Stimulated activated CD4-positive, alpha-beta T cell treated with anti-CD3 and anti-CD28 coated beads, Interleukin-2, amount 100 ng/mL, for 24 hours (primary cell): ENCODE results near the gene SDHC.
A peak's percentile ranks its signal among the peaks of the same experiment; 100 is the strongest.

Source experiments
- DNase-seq, 2 donors: peaks; one replicate each; pipeline ENCODE4 v3.0.0-alpha.2; 2020

The SDHC gene, protein sequence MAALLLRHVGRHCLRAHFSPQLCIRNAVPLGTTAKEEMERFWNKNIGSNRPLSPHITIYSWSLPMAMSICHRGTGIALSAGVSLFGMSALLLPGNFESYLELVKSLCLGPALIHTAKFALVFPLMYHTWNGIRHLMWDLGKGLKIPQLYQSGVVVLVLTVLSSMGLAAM

DNA sequence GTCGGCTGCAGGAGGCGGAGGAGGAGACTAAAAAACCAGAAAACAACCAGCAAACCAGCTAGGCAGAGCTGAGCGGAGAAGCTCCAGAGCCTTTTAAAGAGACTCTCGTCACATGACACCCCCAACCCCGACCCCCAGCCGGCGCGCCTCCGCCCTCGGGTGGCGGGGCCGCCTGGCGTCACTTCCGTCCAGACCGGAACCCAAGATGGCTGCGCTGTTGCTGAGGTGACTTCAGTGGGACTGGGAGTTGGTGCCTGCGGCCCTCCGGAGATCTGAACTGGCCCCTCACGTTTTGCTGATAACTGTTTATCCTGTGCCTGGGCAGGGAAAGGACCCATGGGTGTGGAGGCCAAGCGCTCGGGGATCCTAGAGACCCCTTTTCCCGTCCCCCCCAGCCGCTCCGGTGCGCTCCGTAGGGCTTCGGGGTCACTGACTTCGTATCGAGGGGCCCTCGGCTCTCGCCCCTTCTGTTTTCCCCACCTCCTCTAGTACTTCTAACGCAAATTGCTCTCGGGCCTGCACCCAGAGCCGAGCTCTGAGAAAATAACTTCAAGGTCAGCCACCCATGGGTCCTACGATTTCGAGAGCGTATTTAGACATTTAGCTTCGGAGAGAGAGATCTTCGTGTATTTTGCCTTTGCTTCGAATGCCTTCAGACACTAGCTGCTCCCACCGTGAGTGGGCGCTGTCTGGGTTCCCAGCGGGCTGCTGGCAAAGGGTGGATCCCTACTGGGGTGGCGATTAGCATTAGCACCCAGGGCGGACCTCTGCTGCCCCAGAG is at the start of gene SDHC:
Gene SDHC (plus strand): TSS at position 181 of the 781 bp plus-strand sequence. CDS start 25 bp downstream, at position 206.
- peak; percentile 87 to 90 for DNase-seq

DNA sequence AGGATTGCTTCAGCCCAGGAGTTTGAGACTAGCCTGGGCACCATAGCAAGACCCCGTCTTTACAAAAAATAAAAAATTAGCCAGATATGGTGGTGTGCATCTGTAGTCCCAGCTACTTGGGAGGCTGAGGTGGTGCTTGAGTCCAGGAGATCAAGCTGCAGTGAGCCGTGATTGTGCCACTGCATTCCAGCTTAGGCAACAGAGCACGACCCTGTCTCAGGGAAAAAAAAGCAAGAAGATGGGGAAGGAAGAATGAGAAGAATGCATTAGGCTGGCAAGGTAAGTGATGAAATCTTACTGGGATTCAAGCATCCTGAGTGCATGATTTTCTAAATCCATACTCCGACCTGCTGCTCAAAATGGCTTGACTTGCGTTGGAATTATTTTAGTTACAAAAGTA is 48.9 kb upstream of the SDHC start:
- DNase-seq, result no peak

DNA sequence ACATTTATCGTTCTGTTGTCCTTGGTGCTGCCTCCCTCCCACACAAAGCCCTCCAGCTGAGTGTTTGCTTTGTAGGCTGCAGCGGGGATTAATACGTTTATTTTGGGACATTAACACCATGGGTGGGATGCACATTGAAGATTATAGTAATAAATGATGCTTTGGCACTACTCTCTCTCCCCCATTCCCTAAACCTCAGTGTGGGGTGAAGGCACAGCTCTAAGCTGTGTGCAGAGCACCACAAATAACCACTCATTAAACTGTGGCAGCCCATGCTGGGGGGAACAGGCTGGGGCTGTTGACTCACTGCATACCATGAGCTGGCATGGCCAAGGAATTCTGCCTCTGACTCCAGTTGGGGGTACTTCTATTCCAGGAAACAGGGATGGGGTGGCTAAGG is 48.0 kb upstream of the SDHC start:
- DNase-seq, result no peak

DNA sequence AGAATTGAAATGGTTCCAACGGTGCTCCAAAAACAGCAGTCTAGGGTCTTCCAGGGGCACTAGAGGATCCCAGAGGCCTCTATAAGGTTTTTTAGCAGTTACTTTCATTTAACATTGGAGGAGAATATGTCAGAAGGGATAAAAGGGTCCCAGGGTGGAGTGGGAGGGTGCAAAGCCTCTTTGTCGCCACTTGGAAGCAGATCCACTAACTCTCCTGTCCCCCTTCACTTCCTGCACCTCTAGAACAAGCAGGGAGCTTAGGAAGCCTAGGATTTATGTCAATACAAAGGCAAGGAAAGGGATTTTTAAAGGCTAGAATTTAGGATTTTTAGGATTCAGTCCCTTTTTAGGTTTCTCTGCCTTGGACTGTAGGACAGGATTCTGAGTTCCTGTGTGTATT is 47.3 kb upstream of the SDHC start:
- no peak for DNase-seq

DNA sequence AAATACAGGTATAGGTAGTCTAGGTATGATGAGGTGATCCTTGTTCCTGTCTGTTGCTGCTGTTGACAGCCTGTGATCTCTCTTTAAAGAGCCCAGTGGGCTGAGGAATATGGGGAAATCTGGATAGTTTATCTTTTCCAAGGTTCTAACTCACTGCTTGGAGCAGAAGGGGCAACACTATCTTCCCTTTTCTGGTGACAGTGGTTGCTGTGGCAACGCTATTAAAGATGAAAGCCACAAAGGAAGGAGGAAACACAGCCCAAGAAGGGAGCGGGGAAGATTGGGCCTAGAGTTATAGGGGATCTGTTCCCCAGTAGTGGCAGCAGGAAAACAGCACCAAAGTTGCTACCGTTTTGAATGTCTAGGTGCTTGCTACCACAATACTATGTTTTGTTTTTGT is 46.9 kb upstream of the SDHC start:
- DNase-seq, result no peak

DNA sequence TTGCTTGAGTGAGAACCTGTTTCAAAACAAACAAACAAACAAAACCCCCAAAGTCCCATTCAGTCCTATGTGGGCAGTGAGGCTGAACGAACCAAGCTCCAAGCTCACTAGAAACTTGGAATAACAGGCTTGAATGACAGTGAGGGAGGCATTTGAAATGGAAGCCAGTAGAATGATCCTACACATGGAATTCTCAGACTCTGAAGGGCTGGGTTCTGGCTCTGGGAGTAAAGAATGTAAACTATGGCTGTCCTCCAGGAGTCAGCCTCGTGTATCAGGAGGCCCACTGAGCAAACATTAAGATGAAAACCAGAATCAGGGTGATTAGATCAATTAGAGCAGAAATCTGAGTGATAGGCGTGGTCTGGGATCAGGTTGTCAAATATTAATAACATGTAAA is 40.8 kb upstream of the SDHC start:
- no peak for DNase-seq

DNA sequence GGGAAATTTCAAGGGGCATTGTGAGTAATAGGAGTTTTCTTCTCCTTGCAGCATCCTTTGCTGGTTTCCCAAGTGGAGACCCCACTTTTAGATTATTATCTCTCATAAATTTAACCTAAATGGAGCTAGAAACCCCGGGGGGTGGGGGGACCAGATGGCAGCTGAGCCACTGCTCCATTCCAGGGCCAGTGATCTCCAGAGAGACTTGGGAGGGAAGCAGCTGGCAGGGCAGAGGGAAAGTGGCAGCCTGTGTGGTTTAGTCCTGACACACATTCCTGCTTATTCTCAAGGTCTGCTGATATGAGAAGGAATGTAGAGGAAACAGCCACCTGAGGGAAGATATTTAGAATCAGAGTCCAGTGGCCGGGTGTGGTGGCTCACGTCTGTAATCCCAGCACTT is 39.3 kb upstream of the SDHC start:
- DNase-seq, result no peak

DNA sequence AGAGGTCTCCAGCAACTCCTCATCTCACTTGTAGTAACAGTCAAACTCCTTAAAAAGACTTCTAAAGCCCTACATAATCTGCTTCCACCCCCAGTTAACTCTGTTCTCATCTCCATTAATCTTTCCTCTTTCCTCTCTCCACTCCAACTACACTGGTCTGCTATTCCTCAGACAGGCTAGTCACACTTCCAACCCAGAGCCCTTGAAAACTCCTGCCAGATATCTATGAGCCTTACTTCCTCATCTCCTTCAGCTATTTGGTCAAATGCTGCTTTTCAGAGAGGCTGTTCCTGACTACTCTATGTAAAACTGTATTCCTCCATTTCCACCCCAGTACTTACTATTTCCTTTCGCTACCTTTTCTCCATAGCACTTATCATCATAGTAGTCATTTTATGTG is 31.2 kb upstream of the SDHC start:
- DNase-seq, result no peak

DNA sequence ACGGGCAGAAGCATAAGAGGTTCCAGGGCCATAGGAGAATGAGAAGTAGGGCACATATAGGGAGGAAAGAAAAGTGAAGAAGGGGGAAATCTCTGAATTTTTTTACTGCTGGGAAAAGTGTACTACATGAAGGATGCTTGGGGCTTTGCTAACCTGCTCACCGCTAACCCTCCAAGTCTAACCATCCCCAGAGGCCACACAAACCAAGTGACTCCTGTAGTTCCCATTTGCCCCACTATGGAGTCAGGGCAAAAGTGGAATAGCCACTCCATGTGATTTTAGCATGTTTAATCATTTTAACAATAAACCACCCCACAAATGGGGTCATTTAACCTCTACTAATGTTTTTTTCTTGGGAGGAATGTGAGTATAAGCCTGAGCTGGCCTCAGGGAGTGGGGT is 29.1 kb upstream of the SDHC start:
- no peak for DNase-seq

DNA sequence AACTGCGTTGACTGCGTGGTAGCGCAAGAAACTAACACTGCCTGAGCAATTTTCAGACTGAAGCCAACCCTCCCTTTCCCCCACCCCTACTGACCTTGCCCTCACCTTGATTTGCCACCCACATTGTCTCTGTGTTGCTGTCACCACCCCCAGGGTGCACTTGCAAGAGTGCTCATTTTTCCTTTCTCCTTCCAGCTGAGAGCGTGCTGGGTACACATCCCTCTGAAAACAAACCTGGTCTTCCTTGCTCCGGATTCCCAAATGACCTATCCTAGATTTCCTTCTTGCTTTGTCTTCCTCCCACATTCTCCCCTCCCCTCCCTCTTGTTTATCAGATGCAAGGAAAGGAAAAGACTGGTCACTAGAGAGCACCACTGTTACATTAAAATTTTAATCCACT is 28.7 kb upstream of the SDHC start:
- no peak for DNase-seq

DNA sequence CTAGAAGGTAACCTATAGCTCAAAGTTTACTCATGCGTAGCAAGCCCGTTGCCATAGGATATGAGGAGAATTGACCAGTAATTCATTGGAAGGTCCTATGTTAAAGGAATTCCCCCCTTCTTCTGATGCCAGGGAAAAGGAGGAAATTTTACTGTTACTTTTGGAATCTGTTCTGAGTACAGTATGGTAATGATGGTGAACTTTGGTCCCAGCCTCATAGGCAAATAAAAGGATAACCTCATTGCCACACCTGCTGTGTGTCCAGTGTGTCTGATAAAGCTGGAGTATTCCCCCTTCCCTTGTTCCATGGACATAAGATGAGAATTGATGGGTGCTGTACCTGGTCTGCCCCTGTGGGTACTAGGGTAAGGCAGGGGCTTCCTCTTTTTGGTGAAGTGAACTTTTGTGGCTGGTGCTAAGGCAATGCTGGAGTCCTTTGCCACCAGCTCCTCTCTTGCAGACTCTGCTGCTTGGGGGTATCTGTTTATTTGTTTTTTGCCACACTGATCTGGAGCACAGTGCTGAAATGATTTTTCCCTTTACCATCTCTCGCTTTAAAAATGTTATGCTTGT is 26.6 kb upstream of the SDHC start:
- DNase-seq, result no peak

DNA sequence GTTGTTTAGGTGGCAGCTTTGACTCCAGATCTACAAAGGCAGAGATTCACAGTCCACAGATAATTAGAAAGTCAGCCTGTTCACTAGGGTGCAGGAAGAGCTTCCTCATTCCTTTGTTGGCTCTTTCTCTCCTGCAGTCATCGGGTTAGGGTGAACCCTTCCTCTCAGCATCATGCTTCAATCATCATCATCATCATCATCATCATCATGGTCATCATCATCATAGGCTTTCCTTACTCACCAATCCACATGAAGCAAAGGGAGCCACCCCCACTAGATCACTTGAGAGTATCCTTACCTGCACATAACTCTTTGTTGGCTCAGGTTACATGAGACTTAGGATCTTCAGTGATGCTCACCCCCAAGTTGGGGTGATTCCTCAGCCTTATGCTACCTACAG is 23.4 kb upstream of the SDHC start:
- no peak for DNase-seq

DNA sequence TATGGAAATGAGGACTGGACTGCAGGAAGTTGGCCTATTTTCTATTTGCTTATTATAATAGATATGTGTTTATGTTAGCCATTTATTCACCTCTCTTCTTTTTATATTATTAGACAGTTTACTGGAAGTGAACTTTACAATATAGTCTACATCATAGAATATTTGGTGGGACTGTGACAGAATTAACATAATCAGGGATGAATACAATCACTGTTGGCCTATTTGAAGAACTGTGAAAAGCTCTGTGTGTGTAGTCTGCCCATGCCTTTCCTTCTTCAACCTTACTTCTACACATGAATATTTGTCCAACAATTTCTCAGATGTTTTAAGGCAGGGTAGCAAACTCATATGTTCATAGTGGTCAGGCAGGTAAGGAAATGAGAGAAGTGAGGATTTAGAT is 16.8 kb upstream of the SDHC start:
- DNase-seq, result no peak

DNA sequence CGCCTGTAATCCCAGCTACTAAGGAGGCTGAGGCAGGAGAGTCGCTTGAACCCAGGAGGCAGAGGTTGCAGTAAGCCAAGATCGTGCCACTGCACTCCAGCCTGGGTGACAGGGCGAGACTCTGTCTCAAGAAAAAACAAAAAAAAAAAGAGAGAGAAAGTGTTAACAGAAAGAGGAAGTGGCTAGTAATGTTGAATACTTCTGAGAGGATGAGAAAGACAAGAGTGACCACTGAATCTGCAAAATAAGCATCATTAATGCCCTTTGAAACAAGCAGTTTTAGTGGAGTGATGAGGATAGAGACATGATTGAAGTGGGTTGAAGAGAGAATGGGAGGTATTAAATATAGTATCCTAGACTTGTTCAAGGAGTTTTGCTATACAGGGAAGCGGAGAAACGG is 16.1 kb upstream of the SDHC start:
- DNase-seq, result no peak

DNA sequence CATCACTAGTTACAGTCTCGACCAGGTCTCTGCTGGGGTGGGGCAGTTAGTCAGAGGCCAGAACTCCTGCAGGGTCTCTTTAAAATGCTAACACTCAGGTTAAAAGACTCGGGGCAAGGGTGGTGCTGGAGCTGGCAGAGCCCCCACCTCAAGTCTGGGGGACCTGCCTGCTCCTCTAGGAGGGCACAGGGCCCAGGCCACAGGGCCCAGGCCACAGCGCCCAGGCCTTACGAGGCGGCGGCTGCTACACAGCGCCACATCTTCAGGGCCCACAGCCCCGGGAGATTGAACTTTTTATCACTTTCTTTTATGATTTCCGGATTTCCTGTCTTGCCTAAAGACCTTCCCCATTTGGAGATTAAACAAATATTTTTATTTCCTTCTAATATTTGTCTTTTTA is 14.8 kb upstream of the SDHC start:
- no peak for DNase-seq

DNA sequence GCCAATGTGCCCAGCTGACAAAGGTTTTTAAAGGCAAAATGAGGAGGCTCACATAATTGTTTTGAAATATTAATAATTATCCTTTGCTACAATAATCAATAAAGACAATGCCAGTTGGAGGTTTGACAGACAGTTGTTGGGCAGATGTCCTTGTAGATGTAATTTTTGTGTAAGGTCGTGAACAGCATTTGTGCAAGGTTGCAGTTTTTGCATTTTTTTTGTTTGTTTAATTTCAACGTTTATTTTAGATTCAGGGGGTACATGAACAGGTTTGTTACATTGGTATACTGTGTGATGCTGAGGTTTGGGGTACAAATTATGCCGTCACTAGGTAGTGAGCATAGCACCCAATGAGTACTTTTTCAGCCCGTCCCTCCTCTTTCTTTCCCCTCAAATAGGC is 13.7 kb upstream of the SDHC start:
- no peak for DNase-seq

DNA sequence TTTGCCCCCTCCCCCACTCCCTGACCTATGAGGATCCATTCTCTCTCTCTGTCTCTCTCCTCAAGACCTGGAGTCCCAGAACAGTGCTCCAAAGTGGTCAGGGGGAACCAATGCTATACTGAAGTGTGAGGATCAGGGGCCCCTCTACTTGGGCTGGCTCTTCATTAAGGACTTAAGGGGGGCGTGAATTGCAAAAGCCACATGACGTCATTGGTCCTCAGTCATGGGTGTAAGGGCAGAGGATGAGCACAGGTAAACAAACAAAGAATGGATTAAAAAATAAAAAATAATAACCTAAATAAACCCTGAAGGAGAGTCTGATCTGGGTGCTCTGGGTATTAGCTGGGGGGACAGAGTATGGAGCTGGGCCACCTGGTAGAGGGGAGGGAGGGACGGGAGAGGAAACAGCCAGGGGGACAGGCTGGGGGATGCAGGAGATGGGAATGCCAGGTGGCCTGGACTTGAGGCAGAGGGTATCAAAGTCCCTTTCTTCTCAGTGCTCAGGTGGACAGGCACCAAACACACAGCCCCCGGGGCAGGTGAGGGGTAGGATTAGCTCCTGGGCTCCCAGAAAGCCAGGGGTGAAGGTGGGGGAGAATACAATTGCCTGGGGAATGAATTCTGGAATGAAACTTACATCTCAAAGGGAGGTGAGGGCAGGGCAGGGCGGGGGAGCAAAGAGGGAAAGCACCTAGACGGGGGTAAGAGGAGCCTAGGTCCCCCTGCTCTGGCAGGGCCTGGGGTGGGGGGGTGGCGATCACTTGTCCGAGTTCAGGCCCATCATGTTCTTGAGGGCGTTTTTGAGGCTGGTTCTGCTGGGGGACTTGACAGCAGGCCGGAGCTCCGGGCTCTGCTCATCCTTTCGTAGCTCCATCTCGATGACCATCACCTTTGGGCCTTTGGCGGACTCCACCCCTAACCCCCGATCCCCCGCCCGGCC is 9.0 kb upstream of the SDHC start:
- peak in 1 of 2 donors; percentile 18 for DNase-seq

DNA sequence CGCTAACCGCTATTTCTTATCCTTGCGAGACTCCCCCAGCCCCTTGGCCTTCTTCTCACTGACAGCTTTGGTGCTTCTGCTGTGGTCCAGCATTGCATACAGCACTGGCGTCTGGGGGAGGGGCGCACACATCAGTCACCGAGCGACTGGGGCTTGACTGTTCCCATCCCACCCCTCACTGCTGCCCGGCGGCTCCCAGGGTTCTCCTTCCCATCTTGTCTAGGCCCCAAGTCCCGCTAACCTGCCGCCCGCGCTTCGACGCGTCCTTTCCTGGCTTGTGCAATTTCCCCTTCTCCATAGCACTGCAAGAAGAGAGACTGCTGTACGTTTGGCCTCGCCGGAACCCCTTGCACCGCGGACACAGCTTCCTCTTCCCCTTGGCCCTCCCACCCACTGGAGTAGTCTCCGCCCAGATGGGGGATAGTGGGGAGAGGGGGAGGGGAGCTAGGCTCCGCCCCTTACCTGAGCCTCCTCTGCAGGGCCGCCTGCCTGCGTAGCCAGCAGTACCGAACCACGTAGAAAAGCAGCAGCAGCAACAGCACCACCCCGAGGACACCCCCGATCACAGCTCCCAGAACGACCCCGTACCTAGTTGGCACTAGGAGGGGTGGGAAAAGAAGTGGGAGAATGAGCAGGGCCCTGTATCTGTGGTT is 8.2 kb upstream of the SDHC start:
- peak; percentile 81 to 84 for DNase-seq

DNA sequence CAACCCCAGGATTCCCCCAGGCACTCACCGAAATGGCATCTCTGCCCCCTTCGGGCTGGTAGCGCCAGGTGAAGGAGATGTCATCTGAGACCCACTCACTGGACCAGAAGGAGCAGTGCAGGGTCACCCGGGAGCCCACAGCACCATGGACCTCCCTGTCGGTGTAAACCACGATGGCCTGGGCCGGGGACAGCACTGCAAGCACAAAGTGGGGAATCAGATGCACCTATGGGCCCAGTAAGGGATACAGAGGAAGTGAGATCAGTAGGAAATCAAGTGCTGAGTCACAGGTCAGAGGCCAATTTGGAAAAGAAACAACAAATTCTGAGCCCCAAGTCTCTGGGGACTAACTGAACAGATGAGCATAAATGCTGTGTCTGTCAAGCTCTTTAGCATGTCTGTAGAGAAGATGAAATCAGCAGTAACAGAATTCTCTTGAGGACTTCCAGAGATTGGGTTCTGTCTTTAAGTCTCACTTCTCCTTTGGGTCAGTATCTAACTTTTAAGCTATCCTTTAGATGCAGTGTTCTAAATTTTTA is 6.9 kb upstream of the SDHC start:
- peak in 1 of 2 donors; percentile 20 for DNase-seq

DNA sequence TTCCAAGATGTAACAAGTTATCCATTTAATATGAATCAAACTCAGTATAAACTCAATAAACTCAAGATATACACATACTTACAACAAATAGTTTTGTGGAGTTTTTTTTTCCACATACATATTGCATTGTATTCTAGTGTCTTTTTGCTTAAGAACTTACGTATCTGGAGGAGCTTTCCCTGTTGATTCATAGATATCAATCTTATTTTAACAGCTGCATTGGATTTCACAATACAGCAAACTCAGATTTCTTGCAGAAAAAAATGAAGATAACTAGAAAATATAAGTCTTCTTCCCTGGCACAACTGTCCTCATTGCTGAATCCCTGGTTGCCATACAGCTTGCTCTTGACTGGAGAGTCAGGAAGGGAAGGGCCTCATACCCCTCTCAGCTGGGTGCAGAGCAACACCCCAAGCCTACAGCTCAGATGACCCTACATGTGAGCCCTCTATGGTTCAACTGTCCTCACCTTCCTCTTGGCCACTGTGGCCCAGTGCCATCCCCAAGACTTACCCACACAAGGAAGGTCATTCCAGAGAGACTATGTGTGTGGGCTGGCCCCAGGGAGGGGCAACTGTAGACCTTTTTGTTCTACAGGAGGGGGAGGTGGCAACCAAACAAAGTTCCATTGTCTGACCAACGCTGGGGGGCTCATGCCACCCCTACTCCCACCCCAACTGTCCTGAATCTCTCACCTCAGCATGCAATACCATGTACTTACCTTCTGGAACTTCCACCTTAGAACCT is 6.1 kb upstream of the SDHC start:
- no peak for DNase-seq

DNA sequence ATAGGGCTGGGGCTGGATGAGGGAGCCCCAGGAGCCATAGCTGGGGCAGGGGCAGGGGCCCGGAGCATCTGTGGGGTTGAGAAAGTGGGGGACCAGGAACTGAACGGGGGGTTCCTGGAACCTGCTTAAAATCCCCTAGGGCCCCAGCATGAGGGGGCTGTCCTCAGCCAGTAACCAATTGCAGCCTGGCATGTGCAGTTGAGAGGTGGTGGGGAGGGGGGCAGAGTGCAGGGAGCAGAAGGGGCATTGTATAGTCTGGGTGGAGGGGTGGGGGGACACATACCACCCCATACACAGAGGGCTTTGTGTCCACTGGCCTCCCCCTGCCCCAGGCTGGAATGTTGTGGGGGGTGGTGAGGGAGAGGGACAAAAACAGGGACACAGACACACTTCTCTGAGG is 4.3 kb upstream of the SDHC start, which contains the start of gene MPZ:
Gene MPZ (minus strand): TSS at position 101 of the 400 bp plus-strand sequence. CDS start 63 bp downstream, at position 38.
- DNase-seq, result no peak
